H1 (cell line): ENCODE data around the gene SBNO1. TPM values are rescaled to one million over a fixed set of nuclear protein-coding genes. Genes with fewer than 3 reads are reported as not detected.
"Not testable (repeated sequence)": the region's sequence is repeated elsewhere in the genome, so short reads cannot be mapped to it uniquely, and the experiment has no call there.

Experiments used
- CTCF ChIA-PET: fragments of 300-600 bp; sonication (Branson Sonifier 250); formaldehyde crosslinking; loops from one replicate; lab custom pipeline; 2021; ENCODE audit not compliant: partially characterized antibody; lab: Charles Lee
- POLR2A ChIA-PET: fragments of 300-600 bp; sonication (Branson Sonifier 250); formaldehyde crosslinking; loops from one replicate; lab custom pipeline; 2021; ENCODE audit warnings: inconsistent platforms; ENCODE audit not compliant: partially characterized antibody; lab: Charles Lee
- DNase-seq, 2 experiments: peaks; one replicate each; pipeline versions ENCODE4 v3.0.0 to v3.0.0-alpha.2; 2010 to 2022; ENCODE audit warnings: low spot score in 2 of 2, low read depth in 1 of 2, mixed read lengths in 1 of 2
- FAIRE-seq: peaks from 2 replicates; lab custom pipeline; 2011; peaks lifted over from hg19 to GRCh38; lab: Jason Lieb, UNC
- H2AFZ ChIP-seq: 2 replicates; pipeline ENCODE4 v1.8.1; 2012; ENCODE audit warnings: low read length, inconsistent platforms
- H2AK5ac ChIP-seq: 2 replicates; pipeline ENCODE4 v1.6.1; 2013; ENCODE audit warnings: low read depth, low read length
- H2BK120ac ChIP-seq: replicated peaks from 2 replicates; pipeline ENCODE3; 2013; ENCODE audit warnings: low read depth, low read length, inconsistent platforms
- H2BK12ac ChIP-seq: 2 replicates; pipeline ENCODE4 v1.6.1; 2013; ENCODE audit warnings: low read depth, low read length
- H2BK15ac ChIP-seq: 2 replicates; pipeline ENCODE4 v1.6.1; 2013; ENCODE audit warnings: low read length
- H2BK20ac ChIP-seq: 2 replicates; pipeline ENCODE4 v1.6.1; 2013; ENCODE audit warnings: low read length
- H2BK5ac ChIP-seq: 2 replicates; pipeline ENCODE4 v1.6.1; 2013; ENCODE audit warnings: low read depth, low read length
- H3K14ac ChIP-seq: 2 replicates; pipeline ENCODE4 v1.6.1; 2013; ENCODE audit warnings: inconsistent platforms; ENCODE audit not compliant: insufficient read length
- H3K18ac ChIP-seq: 2 replicates; pipeline ENCODE4 v1.6.1; 2013; ENCODE audit warnings: low read length; ENCODE audit errors: extremely low read depth
- H3K23ac ChIP-seq: 2 replicates; pipeline ENCODE4 v1.6.1; 2013; ENCODE audit warnings: inconsistent platforms; ENCODE audit not compliant: insufficient read length
- H3K23me2 ChIP-seq: 2 replicates; pipeline ENCODE4 v1.6.1; 2013; ENCODE audit warnings: low read depth, low read length
- H3K27ac ChIP-seq: 2 replicates; pipeline ENCODE4 v1.6.1; 2011; ENCODE audit warnings: low read depth, low read length, inconsistent platforms
- H3K27me3 ChIP-seq, 4 experiments: replicated peaks in 1 of 4; 1 replicate in 1 of 4; 2 replicates in 3 of 4; pipeline versions ENCODE4 v1.6.1 to v1.8.1; 2011 to 2013; ENCODE audit warnings: low read length in 3 of 4, mild to moderate bottlenecking in 3 of 4, inconsistent platforms in 2 of 4, mixed read lengths in 2 of 4, moderate library complexity in 1 of 4; ENCODE audit not compliant: control insufficient read depth in 3 of 4, insufficient read depth in 3 of 4; ENCODE audit errors: extremely low read depth in 1 of 4
- H3K36me3 ChIP-seq, 4 experiments: 2 replicates each; pipeline versions ENCODE4 v1.6.1 to v1.8.1; 2011 to 2013; ENCODE audit warnings: mild to moderate bottlenecking in 4 of 4, low read length in 3 of 4, moderate library complexity in 2 of 4, control low read depth in 1 of 4, inconsistent platforms in 1 of 4; ENCODE audit not compliant: insufficient read depth in 4 of 4, control insufficient read depth in 2 of 4
- H3K4ac ChIP-seq: replicated peaks from 2 replicates; pipeline ENCODE3; 2013; ENCODE audit warnings: low read length, low read depth, mixed read lengths, inconsistent platforms; ENCODE audit not compliant: insufficient read length
- H3K4me1 ChIP-seq, 4 experiments: replicated peaks in 1 of 4; 1 replicate in 1 of 4; 2 replicates in 3 of 4; pipeline versions ENCODE4 v1.6.1 to v1.8.1; 2011 to 2013; ENCODE audit warnings: low read length in 3 of 4, inconsistent platforms in 2 of 4, mixed read lengths in 1 of 4; ENCODE audit not compliant: insufficient read depth in 4 of 4, control insufficient read depth in 3 of 4
- H3K4me2 ChIP-seq, 2 experiments: 2 replicates each; pipeline versions ENCODE4 v1.6.1 to v1.8.1; 2011 to 2013; ENCODE audit warnings: low read depth in 2 of 2, low read length in 2 of 2, control low read depth in 1 of 2, inconsistent platforms in 1 of 2, mild to moderate bottlenecking in 1 of 2; ENCODE audit not compliant: insufficient read depth in 1 of 2
- H3K4me3 ChIP-seq, 4 experiments: fragments of 200-600, 300-600 bp in 1 of 4; sonication (generic), shearing (Covaris generic), sonication (Bioruptor Twin) in 1 of 4; 2 replicates each; pipeline versions ENCODE4 v1.5.1 to v1.8.1; 2011 to 2016; ENCODE audit warnings: low read length in 4 of 4, low read depth in 3 of 4, control low read depth in 2 of 4, inconsistent platforms in 2 of 4, mild to moderate bottlenecking in 2 of 4, mixed read lengths in 1 of 4, moderate library complexity in 1 of 4; ENCODE audit not compliant: insufficient read depth in 2 of 4; ENCODE audit errors: extremely low read depth in 1 of 4
- H3K56ac ChIP-seq: replicated peaks from 2 replicates; pipeline ENCODE3; 2013; ENCODE audit warnings: low read depth, mild to moderate bottlenecking, mixed read lengths, low read length, inconsistent platforms; ENCODE audit not compliant: insufficient read length
- H3K79me1 ChIP-seq: 2 replicates; pipeline ENCODE4 v1.6.1; 2013; ENCODE audit warnings: low read depth, low read length, control low read depth
- H3K79me2 ChIP-seq, 2 experiments: 2 replicates each; pipeline versions ENCODE4 v1.6.1 to v1.8.1; 2012 to 2013; ENCODE audit warnings: low read length in 2 of 2, mild to moderate bottlenecking in 2 of 2, inconsistent platforms in 1 of 2; ENCODE audit not compliant: insufficient read depth in 2 of 2, control insufficient read depth in 1 of 2
- H3K9ac ChIP-seq, 4 experiments: replicated peaks in 1 of 4; 1 replicate in 1 of 4; 2 replicates in 3 of 4; pipeline versions ENCODE4 v1.6.1 to v1.8.1; 2011 to 2013; ENCODE audit warnings: low read depth in 3 of 4, low read length in 3 of 4, control low read depth in 2 of 4, mild to moderate bottlenecking in 2 of 4, moderate library complexity in 2 of 4, inconsistent platforms in 1 of 4; ENCODE audit errors: extremely low read depth in 1 of 4
- H3K9me3 ChIP-seq, 2 experiments: 2 replicates each; pipeline versions ENCODE4 v1.6.1 to v1.8.1; 2012 to 2013; ENCODE audit warnings: mild to moderate bottlenecking in 2 of 2, moderate library complexity in 2 of 2, control low read depth in 1 of 2, inconsistent platforms in 1 of 2, low read depth in 1 of 2, low read length in 1 of 2, mixed read lengths in 1 of 2; ENCODE audit not compliant: insufficient read depth in 2 of 2
- H4K20me1 ChIP-seq, 2 experiments: replicated peaks in 1 of 2; 2 replicates each; pipeline versions ENCODE3 to v1.8.1; 2011 to 2013; ENCODE audit warnings: inconsistent platforms in 2 of 2, low read length in 2 of 2, mild to moderate bottlenecking in 1 of 2; ENCODE audit not compliant: insufficient read depth in 2 of 2, control insufficient read depth in 1 of 2
- H4K5ac ChIP-seq: 2 replicates; pipeline ENCODE4 v1.6.1; 2013; ENCODE audit warnings: low read length, low read depth, mixed read lengths, inconsistent platforms; ENCODE audit not compliant: insufficient read length
- H4K8ac ChIP-seq: 2 replicates; pipeline ENCODE4 v1.8.0; 2013; ENCODE audit warnings: mild to moderate bottlenecking, moderate library complexity, low read length, inconsistent platforms; ENCODE audit not compliant: insufficient read depth; ENCODE audit errors: extremely low read depth
- H4K91ac ChIP-seq: replicated peaks from 2 replicates; pipeline ENCODE3; 2013; ENCODE audit warnings: low read length, mixed read lengths, inconsistent platforms; ENCODE audit not compliant: insufficient read length
- WGBS, 2 experiments: shearing (Covaris generic) in 1 of 2; methylation state at CpG; one replicate each; pipeline versions ENCODE4 v1.1.6 to v1.1.7; 2013 to 2015; ENCODE audit warnings: low lambda C conversion rate in 2 of 2, mixed read lengths in 2 of 2, inconsistent platforms in 1 of 2, low coverage in 1 of 2, missing lambda C conversion rate in 1 of 2; ENCODE audit not compliant: insufficient replicate concordance in 2 of 2, insufficient coverage in 1 of 2, insufficient read length in 1 of 2; ENCODE audit errors: extremely low coverage in 1 of 2, missing lambda C conversion rate in 1 of 2; 5-methylcytosine and 5-hydroxymethylcytosine counted together
- polyA plus RNA-seq, 7 experiments: library from polyadenylated mRNA; depleted of rRNA in 3 of 7; stranded (reverse) in 5 of 7; unstranded in 2 of 7; fragments of >200 nt in 5 of 7; fragments of 200-250 nt in 2 of 7; gene quantifications; 1 replicate in 5 of 7; 2 replicates in 1 of 7; 4 replicates in 1 of 7; pipeline versions ENCODE4 v1.2.1 to v1.2.3, GENCODE V29; 2011 to 2013; ENCODE audit warnings: missing spikeins in 2 of 7, mixed read lengths in 2 of 7
- total RNA-seq: library from RNA; stranded (reverse); fragmentation: NEBNext Ultra II Directional; extraction: Animal tissue kit (Norgen Biotek cat#: 25700); gene quantifications from 2 replicates; pipeline ENCODE4 v1.2.1, GENCODE V29; 2021

Gene SBNO1
- total and polyA plus RNA-seq, 2 of the 8 experiments (the other 6 are each of a cell fraction or from before 2014, with no cell fraction given) = 6.7 to 57.7 TPM

DNA sequence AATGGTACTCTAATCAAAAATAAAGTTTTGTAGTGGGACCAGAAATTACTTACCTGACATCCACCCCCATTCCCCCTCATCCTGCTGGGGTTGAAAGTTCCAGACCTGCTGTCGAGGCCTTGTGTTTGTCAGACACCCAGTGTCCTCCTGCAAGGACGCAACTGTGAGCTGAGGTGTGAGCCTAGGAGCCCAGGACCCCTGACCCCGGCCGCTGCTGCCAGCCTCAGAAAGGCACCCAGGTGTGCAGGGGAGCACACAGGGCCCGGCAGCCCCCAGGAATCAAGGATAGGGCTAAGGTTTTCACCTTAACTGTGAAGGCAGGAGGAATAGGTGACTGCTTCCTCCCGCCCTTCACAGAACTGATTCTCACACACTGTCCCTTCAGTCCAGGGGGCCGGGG, 44.0 kb upstream of the SBNO1 start:
- H2AK5ac ChIP-seq, H3K9ac ChIP-seq, H3K9me3 ChIP-seq, H4K20me1 ChIP-seq, H2BK12ac ChIP-seq, H3K79me2 ChIP-seq, H3K23me2 ChIP-seq, H4K5ac ChIP-seq, H3K56ac ChIP-seq, H2BK20ac ChIP-seq, H3K79me1 ChIP-seq, H3K4me3 ChIP-seq, H4K91ac ChIP-seq, H3K4me2 ChIP-seq, H3K4me1 ChIP-seq, FAIRE-seq, H2BK120ac ChIP-seq, H3K4ac ChIP-seq, H3K18ac ChIP-seq, H3K23ac ChIP-seq, H2BK15ac ChIP-seq, H3K27me3 ChIP-seq, H3K14ac ChIP-seq, DNase-seq, H4K8ac ChIP-seq, H3K27ac ChIP-seq, H2BK5ac ChIP-seq, H2AFZ ChIP-seq: not testable (repeated sequence)
- 88% methylated on average over 3 of the region's 7 CpGs; no CpG with 5 or more reads in 1 of the 2 experiments for WGBS, 2 experiments
- peaks cover 2 to 17% (median 9%) of the 10 kb centered on the region in 4 experiments; a peak in 7 of 8 replicates for H3K36me3 ChIP-seq
- ChIA-PET POLR2A (interaction anchor here (1.1 kb wide), 1 partner anchor 25 kb away, joined by 3 read pairs; the partner anchor contains the start of gene KMT5A), CTCF (interaction anchor here (0.6 to 1.1 kb wide), 3 partner anchors 10 to 366 kb away, joined by 3 to 4 read pairs (median 3); no protein-coding TSS in a partner anchor)
